Calu3 (cell line): ENCODE results near the gene TRIM68. TPM values are rescaled to one million over a fixed set of nuclear protein-coding genes. Genes with fewer than 3 reads are reported as not detected.

Source experiments
- BruUV-seq: library from RNA; stranded (reverse); fragments of 400-500 nt; replicated peaks from 2 replicates; lab custom pipeline; 2021; lab: Mats Ljungman, UMichigan
- CTCF ChIA-PET: fragments of 300-600 bp; sonication (Branson Sonifier 250); formaldehyde crosslinking; loops from one replicate; lab custom pipeline; 2022; ENCODE audit warnings: antibody characterized with exemption; lab: Charles Lee
- DNase-seq: peaks from one replicate; pipeline ENCODE4 v3.0.0; 2022
- H3K27ac Mint-ChIP-seq: one replicate; pipeline ENCODE4 v1.8.0; 2022; ENCODE audit warnings: mixed read lengths; ENCODE audit not compliant: unreplicated experiment
- H3K27me3 Mint-ChIP-seq: one replicate; pipeline ENCODE4 v1.8.0; 2022; ENCODE audit warnings: mixed read lengths; ENCODE audit not compliant: unreplicated experiment
- H3K36me3 Mint-ChIP-seq: one replicate; pipeline ENCODE4 v1.8.0; 2022; ENCODE audit warnings: mild to moderate bottlenecking, moderate library complexity, mixed read lengths; ENCODE audit not compliant: insufficient read depth, unreplicated experiment
- H3K4me1 Mint-ChIP-seq: one replicate; pipeline ENCODE4 v1.8.0; 2022; ENCODE audit warnings: mild to moderate bottlenecking, low read depth, mixed read lengths; ENCODE audit not compliant: unreplicated experiment
- H3K4me3 Mint-ChIP-seq: one replicate; pipeline ENCODE4 v1.8.0; 2022; ENCODE audit warnings: mild to moderate bottlenecking, low read depth, moderate library complexity, mixed read lengths; ENCODE audit not compliant: unreplicated experiment
- H3K9me3 Mint-ChIP-seq: one replicate; pipeline ENCODE4 v1.8.0; 2022; ENCODE audit warnings: low read depth, mixed read lengths; ENCODE audit not compliant: unreplicated experiment
- CTCF ChIP-seq: fragments of 200-600 bp; IDR thresholded peaks from one replicate; pipeline ENCODE4 v1.8.0; 2022; ENCODE audit warnings: antibody characterized with exemption; ENCODE audit not compliant: unreplicated experiment
- intact Hi-C: fragments of 100-400 bp; cut with micrococcal nuclease; formaldehyde crosslinking; loops from one replicate; pipeline ENCODE4 v1.10.0; 2022; ENCODE audit not compliant: unreplicated experiment
- total RNA-seq: library from RNA; stranded (reverse); gene quantifications from 2 replicates; pipeline ENCODE4 v1.2.3, GENCODE V29; 2022

Gene TRIM68
- total RNA-seq, 1 experiment from 2014 or later, result 14.5 TPM

GRCh38 chr11:4605057-4605456, 3.0 kb downstream of the TRIM68 start:
- no peak for TF ChIP-seq CTCF
- intact Hi-C loops, result loop anchor here (5.0 kb wide), 2 partner anchors 113 to 418 kb away; no protein-coding TSS in a partner anchor
- Mint-ChIP-seq H3K9me3 (no peaks in the 10 kb centered on the region), H3K36me3 (peaks cover 19% of the 10 kb centered on the region), H3K27ac (no peak overlapping the region), H3K27me3 (no peaks in the 10 kb centered on the region), H3K4me1 (peaks cover 19% of the 10 kb centered on the region), H3K4me3 (no peak overlapping the region)
- CTCF ChIA-PET, result no interaction called here
- no TSS peak for BruUV-seq
- no peak for DNase-seq

GRCh38 chr11:4593739-4594138, 14.3 kb downstream of the TRIM68 start, which contains the start of gene OR52I1:
Gene OR52I1 (plus strand): TSS chr11:4594039. CDS start chr11:4594039, 0 bp downstream.
- no peak for DNase-seq
- Mint-ChIP-seq H3K9me3 (no peaks in the 10 kb centered on the region), H3K4me1 (no peaks in the 10 kb centered on the region), H3K27ac (no peak within 1 kb of the TSS), H3K4me3 (no peak within 1 kb of the TSS), H3K27me3 (peaks cover 4% of the 10 kb centered on the region), H3K36me3 (no peaks in the 10 kb centered on the region)
- BruUV-seq, result no TSS peak
- no peak for TF ChIP-seq CTCF
- CTCF ChIA-PET, result no interaction called here
- intact Hi-C loops, result no loop called here

- CTCF ChIA-PET, result no interaction called here
- BruUV-seq, result no TSS peak
Measured at GRCh38 chr11:4589017-4589416, 19.0 kb downstream of the TRIM68 start.

GRCh38 chr11:4581443-4581842, 26.6 kb downstream of the TRIM68 start, which contains the start of gene OR52I2:
Gene OR52I2 (plus strand): TSS chr11:4581743.
- no peaks in the 10 kb centered on the region for H3K36me3 Mint-ChIP-seq
- H3K9me3 Mint-ChIP-seq, result no peaks in the 10 kb centered on the region
- H3K27me3 Mint-ChIP-seq, result peaks cover 49% of the 10 kb centered on the region
- no peak within 1 kb of the TSS for H3K27ac Mint-ChIP-seq
- CTCF ChIA-PET, result no interaction called here
- intact Hi-C loops, result no loop called here
- no TSS peak for BruUV-seq
- no peak within 1 kb of the TSS for H3K4me3 Mint-ChIP-seq
- no peak for TF ChIP-seq CTCF
- DNase-seq, result no peak
- no peaks in the 10 kb centered on the region for H3K4me1 Mint-ChIP-seq

More at GRCh38 chr11:4589017-4589416, 19.0 kb downstream of the TRIM68 start:
- no peak for DNase-seq
- H3K4me3 Mint-ChIP-seq, result no peak overlapping the region
- H3K27me3 Mint-ChIP-seq, result peaks cover 42% of the 10 kb centered on the region
- intact Hi-C loops, result no loop called here
- H3K27ac Mint-ChIP-seq, result no peak overlapping the region
- H3K4me1 Mint-ChIP-seq, result no peaks in the 10 kb centered on the region
- no peaks in the 10 kb centered on the region for H3K36me3 Mint-ChIP-seq
- no peaks in the 10 kb centered on the region for H3K9me3 Mint-ChIP-seq
- TF ChIP-seq CTCF, result no peak
